DMS53 treated with DMSO at 0.1 percent for 48 hours (cell line): ENCODE results near the gene KCNT2.
"Not testable (repeated sequence)": the region's sequence is repeated elsewhere in the genome, so short reads cannot be mapped to it uniquely, and the experiment has no call there.

Source experiments
- DNase-seq: peaks from one replicate; lab custom pipeline; 2025; ENCODE audit not compliant: unreplicated experiment; lab: John Stamatoyannopoulos, UW

The KCNT2 gene

DNA sequence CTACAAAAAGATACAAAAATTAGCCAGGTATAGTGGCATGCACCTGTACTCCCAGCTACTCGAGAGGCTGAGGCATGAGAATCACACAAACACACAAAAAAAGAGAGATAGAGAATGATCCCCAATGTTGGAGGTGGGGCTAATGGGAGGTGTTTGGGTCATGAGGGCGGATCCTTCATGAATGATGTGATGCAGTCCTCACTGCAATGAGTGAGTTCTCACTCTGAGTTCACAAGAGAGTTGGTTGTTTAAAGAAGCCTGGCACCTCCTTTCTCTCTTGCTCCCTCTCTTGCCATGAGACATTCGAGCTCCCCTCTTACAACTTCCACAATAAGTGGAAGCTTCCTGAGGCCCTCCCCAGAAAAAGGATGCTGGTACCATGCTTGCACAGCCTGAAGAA lies 17.3 kb downstream of the KCNT2 start:
- DNase-seq = no peak

- DNase-seq = no peak
These were observed 18.1 kb downstream of the KCNT2 start for GRCh38 chr1:196590012-196590708.

GRCh38 chr1:196584696-196585095 lies 23.5 kb downstream of the KCNT2 start:
- DNase-seq = no peak

DNA sequence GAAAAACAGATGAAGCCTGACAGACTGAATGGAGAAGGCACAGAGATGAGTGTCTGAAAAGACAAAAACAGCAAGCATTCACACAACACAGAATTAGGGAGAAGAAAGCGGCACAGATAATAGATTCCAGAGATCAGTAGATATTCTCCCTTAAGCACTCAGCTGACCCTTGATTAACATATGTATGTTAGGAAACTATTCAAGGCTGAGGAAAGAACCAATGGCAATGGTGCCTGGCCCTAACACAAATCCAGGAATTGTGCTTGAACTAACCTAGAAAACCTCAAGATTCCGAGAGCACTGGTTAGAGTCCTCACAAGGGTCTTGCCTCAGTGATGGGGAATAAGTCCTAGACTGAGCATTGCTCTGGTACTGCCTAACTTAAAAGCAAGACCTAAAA lies 30.9 kb downstream of the KCNT2 start:
- DNase-seq = no peak

DNA sequence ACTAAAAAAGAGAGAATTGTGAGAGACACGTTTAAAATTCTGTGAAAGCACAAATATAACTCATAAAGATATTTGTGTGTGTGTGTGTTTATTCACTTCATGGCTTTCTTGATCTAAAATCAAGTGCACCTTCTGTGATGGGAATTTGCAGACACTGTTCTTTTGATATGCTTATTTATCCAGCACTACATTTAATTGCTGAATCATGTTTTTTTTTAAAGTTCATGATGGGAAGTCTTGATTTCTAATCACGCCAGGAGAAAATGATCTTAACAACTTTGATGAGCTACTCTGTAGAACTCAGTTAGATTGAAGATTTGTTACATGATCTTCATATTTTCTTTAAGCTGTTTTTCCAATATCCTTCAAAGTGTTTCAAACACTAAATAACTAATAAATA lies 35.0 kb downstream of the KCNT2 start:
- no peak for DNase-seq

DNA sequence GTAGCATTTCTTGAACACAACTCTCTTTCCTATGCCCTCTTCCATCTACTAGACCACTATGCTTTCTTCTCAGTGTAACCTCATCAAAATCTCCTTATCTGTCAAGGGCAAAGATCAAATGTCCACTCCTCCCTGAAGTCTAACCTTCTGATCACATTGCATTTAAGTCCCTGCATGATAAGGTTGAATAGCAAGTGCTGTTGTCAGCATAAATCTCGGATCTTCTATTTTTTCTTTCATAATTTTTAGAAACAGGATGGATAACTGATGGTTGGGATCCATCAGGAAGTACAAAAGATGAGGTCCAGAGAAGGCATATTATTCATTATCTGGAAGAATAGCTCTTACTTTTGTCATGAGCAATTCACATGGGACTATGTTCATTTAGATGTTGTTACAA lies 41.0 kb downstream of the KCNT2 start:
- DNase-seq = no peak

- no peak for DNase-seq
These were observed 44.5 kb downstream of the KCNT2 start for GRCh38 chr1:196563768-196564167.

GRCh38 chr1:196559314-196559713 lies 48.9 kb downstream of the KCNT2 start:
- no peak for DNase-seq

GRCh38 chr1:196558411-196558810 lies 49.8 kb downstream of the KCNT2 start:
- DNase-seq = no peak

DNA sequence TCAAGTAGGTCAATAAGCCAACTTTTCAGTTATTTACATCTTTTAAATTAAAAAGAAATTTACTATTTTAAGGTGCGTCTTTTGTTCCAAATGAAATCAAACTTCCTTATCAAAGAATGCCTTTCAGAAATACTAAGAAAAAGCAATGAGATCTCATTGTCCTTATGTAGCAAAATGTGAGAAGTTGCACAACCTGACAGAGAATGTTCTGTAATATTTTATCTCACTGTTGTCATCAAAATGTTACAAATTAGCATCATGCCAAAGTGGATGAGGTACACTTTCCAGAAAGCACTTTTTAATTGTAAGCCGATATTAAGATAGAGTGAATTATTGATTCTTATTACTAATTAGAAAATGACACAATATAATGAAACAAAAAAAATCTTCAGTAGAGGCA lies 50.4 kb downstream of the KCNT2 start:
- DNase-seq = no peak

- no peak for DNase-seq
These were observed 57.5 kb downstream of the KCNT2 start for GRCh38 chr1:196550731-196551130.

DNA sequence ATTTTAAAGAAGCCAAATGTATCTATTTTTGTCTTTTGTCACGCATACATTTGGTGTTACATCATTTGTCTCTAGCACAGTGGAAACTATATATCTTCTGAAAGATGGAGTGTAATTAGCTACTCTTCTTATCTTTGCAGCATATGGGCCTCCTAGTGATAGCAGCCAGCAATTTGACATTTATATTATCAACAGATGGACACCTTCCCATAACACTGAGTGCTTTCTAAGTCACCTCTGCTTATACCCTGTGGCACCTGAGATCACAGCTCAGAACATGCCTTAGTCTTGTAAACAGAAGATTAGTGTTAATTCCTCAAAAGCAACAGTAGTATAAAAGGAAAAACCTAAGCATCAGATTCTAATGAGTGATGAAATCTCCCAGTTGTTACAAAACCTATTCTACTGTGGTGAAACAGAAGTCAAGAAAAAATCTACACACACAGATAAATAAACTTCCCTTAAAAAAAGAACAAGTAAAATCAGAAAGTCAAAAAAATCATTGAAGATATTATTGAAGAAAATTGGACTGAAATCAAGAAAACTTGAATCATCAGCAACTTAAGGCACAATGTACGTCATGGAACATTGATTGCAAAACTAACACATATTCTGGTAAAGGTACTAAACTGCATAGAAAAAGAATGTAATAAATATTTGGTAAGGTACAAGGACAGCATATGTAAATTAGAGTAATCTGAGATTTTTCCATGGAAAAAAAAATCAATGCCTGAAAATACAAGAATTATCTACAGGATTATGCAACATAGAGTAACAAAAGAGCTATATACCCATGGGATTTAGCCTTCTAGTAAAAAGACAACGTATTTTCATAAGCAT lies 61.7 kb downstream of the KCNT2 start:
- DNase-seq = no peak

DNA sequence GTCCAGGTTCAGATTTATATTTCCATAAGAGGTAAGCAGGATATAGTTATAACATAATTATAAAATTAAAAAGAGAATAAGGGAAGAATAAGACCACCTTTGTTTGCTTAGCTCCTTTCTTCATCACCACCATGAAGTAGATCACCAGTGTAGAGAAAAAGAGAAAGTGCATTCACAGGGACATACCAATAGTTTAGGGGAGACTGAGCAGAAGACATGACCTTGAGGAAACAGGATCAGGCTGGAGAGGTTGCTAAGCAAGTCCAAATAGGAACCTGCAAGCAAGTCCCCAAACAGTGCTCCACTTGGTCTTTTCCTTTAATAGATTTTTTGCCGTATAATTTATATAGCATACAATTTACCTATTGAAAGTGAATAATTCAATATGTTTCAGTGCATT lies 63.0 kb downstream of the KCNT2 start:
- DNase-seq = no peak

- DNase-seq = no peak
These were observed 63.6 kb downstream of the KCNT2 start for GRCh38 chr1:196544617-196545016.

GRCh38 chr1:196543833-196544232 lies 64.4 kb downstream of the KCNT2 start:
- no peak for DNase-seq

DNA sequence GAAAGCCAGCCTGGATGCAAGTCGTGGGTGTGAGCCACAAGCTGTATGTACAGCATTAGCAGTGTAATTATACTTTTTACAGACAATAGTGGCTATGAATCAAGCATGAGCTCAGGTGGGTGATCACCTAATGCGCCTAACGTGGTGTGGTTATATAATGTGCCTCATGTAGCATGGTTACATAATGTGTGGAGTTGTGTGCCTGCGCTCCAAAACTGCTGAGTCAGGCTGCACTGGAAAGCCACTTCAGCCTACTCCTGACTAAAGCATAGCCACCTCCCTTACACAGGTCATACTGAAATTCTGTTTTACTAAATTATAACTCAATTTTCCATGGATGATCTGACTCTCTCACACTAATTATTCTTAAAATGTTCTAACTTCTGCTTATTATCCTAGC lies 69.8 kb downstream of the KCNT2 start:
- DNase-seq = no peak

DNA sequence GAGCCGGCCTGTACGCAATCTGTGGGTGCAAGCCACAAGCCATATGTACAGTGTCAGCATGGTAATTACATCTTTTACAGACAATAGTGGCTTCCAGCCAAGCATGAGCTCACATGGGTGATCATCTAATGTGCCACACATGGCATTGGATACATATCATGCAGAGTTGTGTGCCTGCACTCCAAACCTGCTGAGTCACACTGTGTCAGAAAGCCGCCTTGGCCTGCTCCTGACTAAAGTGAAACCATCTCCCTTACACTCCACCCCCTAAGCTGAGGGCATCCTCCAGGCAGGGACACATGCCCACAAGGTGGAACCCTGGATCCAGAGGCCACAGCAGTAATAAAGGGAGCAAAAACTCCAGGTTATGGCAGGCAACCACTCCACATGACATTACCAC lies 72.5 kb downstream of the KCNT2 start:
- no peak for DNase-seq

DNA sequence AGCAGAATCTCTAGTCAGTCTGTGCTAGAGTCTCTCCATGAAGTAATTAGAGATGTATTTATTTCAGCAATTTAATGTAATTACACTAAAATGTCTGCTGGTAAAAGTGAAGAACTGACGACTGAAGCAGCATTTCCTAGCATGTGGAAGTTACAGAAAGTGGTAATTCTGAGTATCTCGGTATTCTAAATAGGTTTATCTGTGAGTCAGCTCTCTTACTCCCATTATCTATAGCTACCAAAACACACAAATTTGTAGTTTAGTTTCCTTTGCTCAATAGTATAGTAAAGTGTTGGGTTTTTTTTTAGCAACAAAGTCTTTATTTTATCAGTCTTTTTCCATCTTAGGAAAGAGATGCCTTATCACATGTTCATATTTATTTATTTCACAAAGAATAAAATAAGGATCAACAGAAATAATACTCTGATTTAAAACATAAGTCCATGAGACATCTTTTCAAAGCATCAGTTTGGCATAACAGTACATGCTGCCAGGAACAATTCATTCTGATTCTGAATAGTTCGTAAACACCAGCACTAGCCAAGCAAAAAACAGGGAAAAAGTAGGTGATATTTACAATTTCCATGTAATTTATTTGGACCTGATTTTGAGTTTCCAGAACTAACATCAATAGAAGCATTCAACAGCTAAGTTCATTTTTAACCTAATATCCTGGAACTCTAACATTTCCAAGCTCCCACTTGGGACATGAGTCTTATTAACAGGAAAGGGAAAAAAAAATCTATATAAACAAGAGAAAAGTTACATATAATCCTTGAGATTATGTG lies 76.3 kb downstream of the KCNT2 start:
- no peak for DNase-seq

DNA sequence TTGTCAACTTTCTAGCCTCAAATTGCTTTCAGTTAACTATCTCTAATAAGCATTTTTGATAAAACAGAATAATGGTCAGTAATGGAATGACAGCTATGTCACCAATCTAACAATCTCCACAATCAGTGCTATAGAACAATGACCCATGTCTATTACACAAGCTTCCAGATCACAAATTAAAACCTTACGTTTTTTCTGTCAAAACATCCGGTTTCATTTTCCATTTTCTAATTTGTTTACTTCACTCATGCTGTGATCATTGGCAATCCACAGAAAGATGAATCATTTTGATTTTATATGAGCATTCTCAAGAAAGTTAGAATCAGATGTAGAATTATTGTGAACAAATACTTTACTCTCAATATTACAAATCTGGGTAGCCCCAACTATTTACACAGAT lies 80.3 kb downstream of the KCNT2 start:
- no peak for DNase-seq

- DNase-seq = not testable (repeated sequence)
These were observed 85.5 kb downstream of the KCNT2 start for GRCh38 chr1:196522574-196523345.

GRCh38 chr1:196517193-196517592 lies 91.0 kb downstream of the KCNT2 start:
- no peak for DNase-seq
